Neural progenitor cell (in vitro differentiated cells): ENCODE data around the gene SEZ6L. TPM values are rescaled to one million over a fixed set of nuclear protein-coding genes. Genes with fewer than 3 reads are reported as not detected.

Source experiments
- DNase-seq: peaks from one replicate; pipeline ENCODE4 v3.0.0-alpha.2; 2016; ENCODE audit warnings: low spot score
- H2AFZ ChIP-seq: fragments of 200-600 bp; sonication (generic); replicated peaks from 2 replicates; pipeline ENCODE4 v1.6.1; 2016; ENCODE audit warnings: antibody characterized with exemption
- H3F3A ChIP-seq: fragments of 200-600 bp; sonication (generic); 2 replicates; pipeline ENCODE4 v1.6.1; 2016; ENCODE audit warnings: antibody characterized with exemption, low read depth
- H3K27ac ChIP-seq: fragments of 200-600 bp; sonication (generic); 2 replicates; pipeline ENCODE4 v1.5.1; 2016; ENCODE audit warnings: mild to moderate bottlenecking
- H3K27me3 ChIP-seq: fragments of 200-600 bp; sonication (generic); 2 replicates; pipeline ENCODE4 v1.6.1; 2016; ENCODE audit warnings: mild to moderate bottlenecking, moderate library complexity
- H3K36me3 ChIP-seq: fragments of 200-600 bp; sonication (generic); 2 replicates; pipeline ENCODE4 v1.5.1; 2016
- H3K4me1 ChIP-seq: fragments of 200-600 bp; sonication (generic); 2 replicates; pipeline ENCODE4 v1.6.1; 2016; ENCODE audit warnings: mixed run types
- H3K4me2 ChIP-seq: fragments of 200-600 bp; sonication (generic); 2 replicates; pipeline ENCODE4 v1.6.1; 2016
- H3K4me3 ChIP-seq: fragments of 200-600 bp; sonication (generic); 2 replicates; pipeline ENCODE4 v1.5.1; 2016
- H3K79me2 ChIP-seq: fragments of 200-600 bp; sonication (generic); 2 replicates; pipeline ENCODE4 v1.6.1; 2016; ENCODE audit warnings: low read depth
- H3K9ac ChIP-seq: fragments of 200-600 bp; sonication (generic); 2 replicates; pipeline ENCODE4 v1.6.1; 2016
- H3K9me3 ChIP-seq: fragments of 200-600 bp; sonication (generic); 2 replicates; pipeline ENCODE4 v1.5.1; 2016; ENCODE audit warnings: low read depth
- H4K20me1 ChIP-seq: fragments of 200-600 bp; sonication (generic); 2 replicates; pipeline ENCODE4 v1.6.1; 2016; ENCODE audit warnings: low read depth
- H3K27ac Mint-ChIP-seq: 3 replicates; pipeline ENCODE4 v1.8.0; 2021; ENCODE audit warnings: mixed read lengths
- H3K27me3 Mint-ChIP-seq: 2 replicates; pipeline ENCODE4 v1.8.0; 2022; ENCODE audit warnings: low read depth, mild to moderate bottlenecking, inconsistent platforms, moderate library complexity, mixed read lengths; ENCODE audit not compliant: insufficient read depth
- H3K36me3 Mint-ChIP-seq: 3 replicates; pipeline ENCODE4 v1.8.0; 2021; ENCODE audit warnings: mixed read lengths
- H3K4me1 Mint-ChIP-seq: 3 replicates; pipeline ENCODE4 v1.8.0; 2021; ENCODE audit warnings: mixed read lengths
- H3K4me3 Mint-ChIP-seq: 3 replicates; pipeline ENCODE4 v1.8.0; 2021; ENCODE audit warnings: mild to moderate bottlenecking, moderate library complexity, mixed read lengths
- H3K9me3 Mint-ChIP-seq: 3 replicates; pipeline ENCODE4 v1.8.0; 2020; ENCODE audit warnings: mixed read lengths
- EZH2 ChIP-seq: fragments of 200-600 bp; sonication (generic); IDR thresholded peaks from 2 replicates; pipeline ENCODE4 v1.6.1; 2017; ENCODE audit warnings: antibody characterized with exemption, mild to moderate bottlenecking, moderate library complexity
- EZH2phosphoT487 ChIP-seq: fragments of 200-600 bp; sonication (generic); IDR thresholded peaks from 2 replicates; pipeline ENCODE4 v1.6.1; 2017; ENCODE audit warnings: antibody characterized with exemption
- total RNA-seq: library from RNA; depleted of rRNA; stranded (reverse); fragments of >200 nt; gene quantifications from 2 replicates; pipeline ENCODE4 v1.2.3, GENCODE V29; 2015; ENCODE audit warnings: low replicate concordance
- TF ChIP-seq, protein P1 (sequence below): fragments of 200-600 bp; sonication (generic); IDR thresholded peaks from 2 replicates; pipeline ENCODE4 v1.5.1; 2017; ENCODE audit warnings: antibody characterized with exemption, mild to moderate bottlenecking

Gene SEZ6L
- total RNA-seq, 1 donor from 2014 or later = 0.22 TPM

DNA sequence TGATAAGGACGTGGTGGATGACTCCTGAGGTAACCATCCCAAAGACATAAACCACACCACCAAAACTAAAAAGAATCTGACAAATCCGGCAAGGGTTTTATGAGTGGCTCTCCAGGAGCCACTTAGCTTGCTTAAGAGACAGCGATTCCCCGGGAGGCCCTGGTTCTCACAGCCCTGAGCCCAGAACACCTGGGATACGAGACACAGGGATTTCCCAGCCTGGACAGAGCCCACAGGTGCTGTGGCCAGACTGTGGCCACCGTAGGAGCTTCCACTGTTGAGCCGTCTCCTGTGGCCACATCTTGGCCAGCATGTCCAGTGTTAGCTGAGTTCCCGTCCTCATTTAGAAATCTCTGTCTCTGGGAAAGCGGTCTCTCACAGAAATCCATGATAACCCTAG lies 188.6 kb downstream of the SEZ6L start:
- no peaks in the 10 kb centered on the region for H3K36me3 ChIP-seq
- H3F3A ChIP-seq = no peaks in the 10 kb centered on the region
- TF ChIP-seq EZH2 (no peak), EZH2phosphoT487 (no peak)
- TF ChIP-seq, protein P1, sequence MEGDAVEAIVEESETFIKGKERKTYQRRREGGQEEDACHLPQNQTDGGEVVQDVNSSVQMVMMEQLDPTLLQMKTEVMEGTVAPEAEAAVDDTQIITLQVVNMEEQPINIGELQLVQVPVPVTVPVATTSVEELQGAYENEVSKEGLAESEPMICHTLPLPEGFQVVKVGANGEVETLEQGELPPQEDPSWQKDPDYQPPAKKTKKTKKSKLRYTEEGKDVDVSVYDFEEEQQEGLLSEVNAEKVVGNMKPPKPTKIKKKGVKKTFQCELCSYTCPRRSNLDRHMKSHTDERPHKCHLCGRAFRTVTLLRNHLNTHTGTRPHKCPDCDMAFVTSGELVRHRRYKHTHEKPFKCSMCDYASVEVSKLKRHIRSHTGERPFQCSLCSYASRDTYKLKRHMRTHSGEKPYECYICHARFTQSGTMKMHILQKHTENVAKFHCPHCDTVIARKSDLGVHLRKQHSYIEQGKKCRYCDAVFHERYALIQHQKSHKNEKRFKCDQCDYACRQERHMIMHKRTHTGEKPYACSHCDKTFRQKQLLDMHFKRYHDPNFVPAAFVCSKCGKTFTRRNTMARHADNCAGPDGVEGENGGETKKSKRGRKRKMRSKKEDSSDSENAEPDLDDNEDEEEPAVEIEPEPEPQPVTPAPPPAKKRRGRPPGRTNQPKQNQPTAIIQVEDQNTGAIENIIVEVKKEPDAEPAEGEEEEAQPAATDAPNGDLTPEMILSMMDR = no peak
- no peaks in the 10 kb centered on the region for H3K9me3 ChIP-seq
- peaks cover 16% of the 10 kb centered on the region for H3K4me1 Mint-ChIP-seq
- H4K20me1 ChIP-seq = no peaks in the 10 kb centered on the region
- no peak overlapping the region for H3K9ac ChIP-seq
- no peak overlapping the region for H3K27ac ChIP-seq
- H3K27me3 ChIP-seq = peaks cover 16% of the 10 kb centered on the region
- no peaks in the 10 kb centered on the region for H3K4me1 ChIP-seq
- H3K4me3 Mint-ChIP-seq = no peak overlapping the region
- no peak overlapping the region for H3K27ac Mint-ChIP-seq
- no peak overlapping the region for H2AFZ ChIP-seq
- no peak overlapping the region for H3K4me3 ChIP-seq
- no peaks in the 10 kb centered on the region for H3K79me2 ChIP-seq
- no peaks in the 10 kb centered on the region for H3K9me3 Mint-ChIP-seq
- DNase-seq = no peak
- no peak overlapping the region for H3K4me2 ChIP-seq
- no peaks in the 10 kb centered on the region for H3K36me3 Mint-ChIP-seq
- peaks cover 8% of the 10 kb centered on the region for H3K27me3 Mint-ChIP-seq

DNA sequence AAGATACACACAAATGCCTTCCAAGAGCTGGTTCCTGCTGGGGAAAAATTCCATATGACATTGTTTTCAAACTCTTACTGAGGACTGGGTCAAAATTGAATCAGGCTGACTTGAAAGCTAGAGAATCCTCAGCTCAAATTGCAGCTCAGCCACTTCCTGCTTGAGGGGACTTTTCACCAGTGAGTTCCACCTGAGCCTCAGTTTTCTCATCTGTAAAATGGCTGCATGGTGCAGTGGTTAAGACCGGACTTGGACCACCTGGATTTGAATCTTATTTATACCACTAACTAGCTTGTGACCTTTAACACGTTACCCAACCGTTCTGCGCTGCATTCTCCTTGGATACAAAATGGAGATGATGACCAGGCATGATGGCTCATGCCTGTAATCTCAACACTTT lies 189.9 kb downstream of the SEZ6L start:
- Mint-ChIP-seq H3K36me3 (no peaks in the 10 kb centered on the region), H3K9me3 (no peaks in the 10 kb centered on the region)

DNA sequence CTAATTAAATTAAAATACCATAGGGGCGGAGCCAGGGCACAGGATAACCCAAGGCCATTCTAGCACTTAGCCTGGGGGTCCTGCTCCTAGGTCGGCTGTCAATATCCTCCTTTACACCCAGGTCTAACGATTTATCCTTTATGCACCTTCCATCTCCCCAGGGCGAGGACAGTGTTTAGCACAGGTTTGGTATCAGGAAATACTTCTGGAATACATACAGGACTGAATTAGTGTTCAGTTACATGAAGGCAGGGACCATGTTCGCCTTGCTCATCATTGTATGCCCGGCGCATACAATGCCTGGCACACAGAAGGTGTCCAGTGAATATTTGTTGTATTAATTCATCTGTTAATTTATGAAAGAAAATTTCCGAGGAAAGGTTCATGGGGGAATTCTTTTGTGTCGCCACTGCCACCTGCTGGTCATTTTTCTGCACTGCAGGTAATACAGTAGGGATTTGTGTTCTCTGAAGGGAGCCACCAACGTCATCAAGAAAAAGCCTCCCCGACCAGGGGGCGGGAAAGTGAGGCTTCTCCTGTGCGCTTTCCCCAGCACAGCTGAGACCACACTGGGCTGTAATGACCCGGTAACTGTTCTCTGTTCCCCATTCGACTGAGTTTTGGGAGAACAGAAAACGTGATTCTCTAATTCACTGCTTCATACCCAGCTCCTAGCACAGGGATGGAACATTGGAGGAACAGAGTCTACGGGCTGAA lies 191.1 kb downstream of the SEZ6L start:
- Mint-ChIP-seq H3K9me3 (no peaks in the 10 kb centered on the region), H3K27me3 (peaks cover 15% of the 10 kb centered on the region), H3K36me3 (no peaks in the 10 kb centered on the region), H3K4me3 (peak overlapping the region; percentile 62), H3K4me1 (peaks cover 26% of the 10 kb centered on the region), H3K27ac (no peak overlapping the region)
- Histone ChIP-seq H3F3A (peaks cover 3% of the 10 kb centered on the region), H3K4me1 (no peaks in the 10 kb centered on the region), H3K4me2 (peak overlapping the region; percentile 68), H3K9me3 (no peaks in the 10 kb centered on the region), H3K36me3 (no peaks in the 10 kb centered on the region), H2AFZ (peak overlapping the region; percentile 95), H3K27ac (no peak overlapping the region), H3K4me3 (peak overlapping the region; percentile 35), H3K79me2 (no peaks in the 10 kb centered on the region), H4K20me1 (no peaks in the 10 kb centered on the region), H3K9ac (no peak overlapping the region), H3K27me3 (peaks cover 23% of the 10 kb centered on the region)
- DNase-seq = peak; percentile 83
- no peak for TF ChIP-seq EZH2phosphoT487
- TF ChIP-seq EZH2 = no peak
- TF ChIP-seq, protein P1 = peak; percentile 97

More for the DNA sequence above, 189.9 kb downstream of the SEZ6L start:
- no peak for DNase-seq
- peaks cover 20% of the 10 kb centered on the region for H3K4me1 Mint-ChIP-seq
- Histone ChIP-seq H3K79me2 (no peaks in the 10 kb centered on the region), H3K4me3 (no peak overlapping the region), H3K9ac (no peak overlapping the region), H3K27ac (no peak overlapping the region), H3K4me1 (no peaks in the 10 kb centered on the region), H2AFZ (no peak overlapping the region), H3K9me3 (no peaks in the 10 kb centered on the region), H3K4me2 (no peak overlapping the region), H3K36me3 (no peaks in the 10 kb centered on the region), H3F3A (peaks cover 2% of the 10 kb centered on the region), H4K20me1 (no peaks in the 10 kb centered on the region), H3K27me3 (peaks cover 23% of the 10 kb centered on the region)
- peaks cover 15% of the 10 kb centered on the region for H3K27me3 Mint-ChIP-seq
- H3K4me3 Mint-ChIP-seq = no peak overlapping the region
- H3K27ac Mint-ChIP-seq = no peak overlapping the region
- TF ChIP-seq, protein P1 = no peak
